ENCODE results near the gene CHMP2A. TPM values are rescaled to one million over a fixed set of nuclear protein-coding genes. Genes with fewer than 3 reads are reported as not detected.

The CHMP2A gene
- total and polyA plus RNA-seq, 2 of the 4 experiments (the other 2 are of a cell fraction), result 105 to 183 TPM

DNA sequence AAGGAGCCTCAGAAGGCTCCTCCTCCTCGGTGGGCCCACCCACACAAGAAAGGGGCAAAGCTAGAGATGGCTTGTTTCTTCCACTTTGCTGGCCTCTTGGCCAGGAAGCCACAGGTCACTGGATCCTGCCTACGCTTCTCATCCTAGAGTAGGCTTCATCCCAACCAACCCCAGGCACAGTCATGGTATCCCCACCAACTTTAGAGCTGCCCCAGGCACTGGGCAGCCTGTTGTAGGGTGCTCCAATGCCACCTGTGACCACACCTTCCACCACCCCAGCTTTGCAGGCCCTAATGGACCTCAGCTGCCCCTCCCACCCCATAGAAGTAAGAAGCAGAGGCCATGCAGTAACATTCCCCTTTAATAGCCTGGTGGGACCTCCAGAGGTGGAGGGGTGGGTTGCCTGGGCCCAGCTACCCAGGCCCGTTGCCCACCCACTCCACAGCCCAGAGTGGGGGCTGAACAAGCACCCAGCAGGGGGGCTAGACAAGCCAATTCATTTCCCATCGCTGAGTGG lies 522 bp upstream of the CHMP2A start:
- BruUV-seq (replicated peaks), result no TSS peak
- Histone ChIP-seq H3K9me3 (ENCODE audit: control insufficient read depth, insufficient read depth, low read length) (no peaks in the 10 kb centered on the region), H2AK5ac (ENCODE audit: low read depth, low read length) (peak overlapping the region; percentile 94), H3K4me2 (ENCODE audit: low read depth, low read length) (peak overlapping the region; percentile 80), H3K27me3 (ENCODE audit: control insufficient read depth, insufficient read depth, low read length) (no peaks in the 10 kb centered on the region), H3K79me1 (ENCODE audit: low read depth in 1 of 2, low read length in 2 of 2) (peaks cover 27 to 66% of the 10 kb centered on the region in 2 experiments), H3K56ac (ENCODE audit: extremely low read depth, insufficient read depth, low read length) (peak overlapping the region; percentile 40; the same call in 1 of the 2 replicates), H2AFZ (replicated peaks; ENCODE audit: low read length, poor library complexity) (peak overlapping the region; percentile 96), H2BK20ac (ENCODE audit: low read depth, low read length) (no peak overlapping the region), H2BK120ac (ENCODE audit: low read depth, low read length) (no peak overlapping the region), H3K9ac (ENCODE audit: low read depth, low read length) (peak overlapping the region; percentile 59), H3K4me1 (ENCODE audit: control insufficient read depth, insufficient read depth, low read length) (peaks cover 22% of the 10 kb centered on the region), H4K20me1 (ENCODE audit: insufficient read depth, low read length) (peaks cover 28% of the 10 kb centered on the region), H3K4me3 (ENCODE audit: insufficient read depth, low read depth, low read length) (peak overlapping the region; percentile 40), H4K8ac (ENCODE audit: low read depth in 2 of 2, low read length in 2 of 2) (peak overlapping the region; percentile 97 to 99), H3K18ac (ENCODE audit: low read depth, low read length) (peak overlapping the region; percentile 30; the same call in 1 of the 2 replicates), H3K4ac (ENCODE audit: low read depth, low read length) (peak overlapping the region; percentile 93), H2BK5ac (ENCODE audit: low read depth, low read length, poor library complexity, severe bottlenecking) (peak overlapping the region; percentile 81), H2AK9ac (replicated peaks; ENCODE audit: low read depth, low read length, poor library complexity) (peak overlapping the region; percentile 100), H3K9me1 (ENCODE audit: insufficient read depth, low read length) (peaks cover 25% of the 10 kb centered on the region), H3K36me3 (ENCODE audit: control insufficient read depth, insufficient read depth, low read length) (peaks cover 35% of the 10 kb centered on the region), H2BK15ac (ENCODE audit: low read depth, low read length) (no peak overlapping the region), H4K91ac (ENCODE audit: insufficient read depth, low read depth, low read length) (peak overlapping the region; percentile 69), H3K23ac (ENCODE audit: low read depth, low read length) (peak overlapping the region; percentile 46; the same call in 1 of the 2 replicates), H4K5ac (ENCODE audit: low read depth, low read length) (peak overlapping the region; percentile 80), H3K14ac (replicated peaks; ENCODE audit: low read depth, low read length) (peak overlapping the region; percentile 94), H3K27ac (ENCODE audit: insufficient read depth, low read length) (peak overlapping the region; percentile 82)
- DNase-seq (no peak), ATAC-seq (ENCODE audit: low read depth) (no peak)
- WGBS, 2 experiments (ENCODE audit: extremely low coverage in 2 of 2, insufficient read length in 1 of 2), result 22% methylated on average over 1 of the region's 4 CpGs; no CpG with 5 or more reads in 1 of the 2 experiments
- ChIA-PET CTCF (no interaction called here), POLR2A (ENCODE audit: unreplicated experiment) (no interaction called here)
- dilution Hi-C loops (cut with HindIII; ENCODE audit: low sequenced_read_pairs, unreplicated experiment) (no loop called here), in situ Hi-C loops (cut with MboI; ENCODE audit: low sequenced_read_pairs) (no loop called here), intact Hi-C loops (cut with micrococcal nuclease) (no loop called here)
- TF ChIP-seq FOS (IDR thresholded peaks at IDR 0.05; ENCODE audit: low read depth, low read length), result no peak
- TF ChIP-seq SMC3 (IDR thresholded peaks at IDR 0.05; ENCODE audit: low read depth, low read length), result no peak
